ENCODE data around the gene MTX1. TPM values are rescaled to one million over a fixed set of nuclear protein-coding genes. Genes with fewer than 3 reads are reported as not detected.

MTX1 gene
- polyA plus RNA-seq, 1 of the 3 experiments (the other 2 are of a cell fraction), result 79.1 TPM

DNA sequence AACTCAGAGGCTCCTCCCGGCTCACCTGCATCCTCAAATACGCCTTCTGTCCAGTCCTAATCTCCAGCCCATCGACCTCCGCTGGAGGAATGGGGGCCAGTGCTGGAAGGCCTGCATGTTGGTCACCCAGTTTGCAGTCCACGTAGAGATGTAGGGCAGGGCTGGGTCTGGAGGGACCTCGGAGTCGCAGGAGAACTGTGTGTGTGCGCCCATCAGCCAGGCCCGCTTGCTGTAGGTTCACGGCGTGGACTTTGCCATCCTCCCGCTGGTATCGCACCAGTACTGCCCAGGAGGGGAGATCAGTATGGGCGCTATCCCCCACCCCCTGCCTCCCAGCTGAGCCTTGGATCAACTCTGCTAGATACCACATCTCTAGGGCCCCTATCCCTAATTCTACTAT, 3.5 kb upstream of the MTX1 start:
- Histone ChIP-seq H3F3A (replicated peaks; ENCODE audit: insufficient read depth) (peaks cover 35% of the 10 kb centered on the region), H3K9me2 (no peaks in the 10 kb centered on the region), H3K9me3 (no peaks in the 10 kb centered on the region), H3K4me1 (ENCODE audit: control insufficient read depth in 1 of 2, insufficient read depth in 2 of 2, low read depth in 1 of 2, low read length in 1 of 2) (peaks cover 0 to 27% of the 10 kb centered on the region in 2 experiments; a peak in 3 of 4 replicates), H3K27me3 (ENCODE audit: insufficient read depth) (no peaks in the 10 kb centered on the region), H4K20me1 (ENCODE audit: insufficient read depth) (no peaks in the 10 kb centered on the region), H3K4me3 (ENCODE audit: low read depth in 2 of 2, low read length in 1 of 2) (no peak overlapping the region), H3K27ac (ENCODE audit: low read depth in 2 of 2, low read length in 1 of 2) (no peak overlapping the region), H2AFZ (ENCODE audit: low read depth) (no peak overlapping the region), H3K4me2 (no peak overlapping the region), H3K9ac (no peak overlapping the region), H3K36me3 (replicated peaks in 1 of 2; ENCODE audit: control insufficient read depth in 1 of 2, insufficient read depth in 2 of 2, low read length in 1 of 2) (peaks cover 10 to 32% of the 10 kb centered on the region in 2 experiments), H3K79me2 (ENCODE audit: insufficient read depth) (peaks cover 25% of the 10 kb centered on the region)
- POLR2A ChIA-PET, result no interaction called here
- CTCF ChIA-PET, result interaction anchor here (0.7 to 5.0 kb wide), 6 partner anchors 10 to 114 kb away, joined by 3 to 80 read pairs (median 12); partner anchors contain the start of genes KRTCAP2 and TRIM46
- DNase-seq, result no peak
- TF ChIP-seq MXI1 (IDR thresholded peaks at IDR 0.05; ENCODE audit: low read depth, low read length) (no peak), RCOR1 (IDR thresholded peaks at IDR 0.05; ENCODE audit: low read length) (no peak), SMC3 (IDR thresholded peaks at IDR 0.05; ENCODE audit: low read depth, low read length) (no peak), FOXJ3 (CRISPR knock-in tag; IDR thresholded peaks at IDR 0.05) (no peak), CHD2 (IDR thresholded peaks at IDR 0.05; ENCODE audit: low read length, partially characterized antibody) (no peak), ELF1 (IDR thresholded peaks at IDR 0.05) (no peak), YY1 (IDR thresholded peaks at IDR 0.05; ENCODE audit: low read depth) (no peak), SIN3A (IDR thresholded peaks at IDR 0.05; ENCODE audit: borderline replicate concordance, low read depth, low read length) (no peak), TAF1 (IDR thresholded peaks at IDR 0.05; ENCODE audit: borderline replicate concordance, low read depth, low read length) (no peak), FOSL2 (IDR thresholded peaks at IDR 0.05; ENCODE audit: borderline replicate concordance, low read depth) (no peak), RFX5 (IDR thresholded peaks at IDR 0.05; ENCODE audit: low read length) (no peak), RXRA (IDR thresholded peaks at IDR 0.05; ENCODE audit: borderline replicate concordance, low read depth) (no peak)
- TF ChIP-seq, protein P1, sequence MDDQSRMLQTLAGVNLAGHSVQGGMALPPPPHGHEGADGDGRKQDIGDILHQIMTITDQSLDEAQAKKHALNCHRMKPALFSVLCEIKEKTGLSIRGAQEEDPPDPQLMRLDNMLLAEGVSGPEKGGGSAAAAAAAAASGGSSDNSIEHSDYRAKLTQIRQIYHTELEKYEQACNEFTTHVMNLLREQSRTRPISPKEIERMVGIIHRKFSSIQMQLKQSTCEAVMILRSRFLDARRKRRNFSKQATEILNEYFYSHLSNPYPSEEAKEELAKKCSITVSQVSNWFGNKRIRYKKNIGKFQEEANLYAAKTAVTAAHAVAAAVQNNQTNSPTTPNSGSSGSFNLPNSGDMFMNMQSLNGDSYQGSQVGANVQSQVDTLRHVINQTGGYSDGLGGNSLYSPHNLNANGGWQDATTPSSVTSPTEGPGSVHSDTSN (IDR thresholded peaks at IDR 0.05), result no peak
- TF ChIP-seq, protein P2, sequence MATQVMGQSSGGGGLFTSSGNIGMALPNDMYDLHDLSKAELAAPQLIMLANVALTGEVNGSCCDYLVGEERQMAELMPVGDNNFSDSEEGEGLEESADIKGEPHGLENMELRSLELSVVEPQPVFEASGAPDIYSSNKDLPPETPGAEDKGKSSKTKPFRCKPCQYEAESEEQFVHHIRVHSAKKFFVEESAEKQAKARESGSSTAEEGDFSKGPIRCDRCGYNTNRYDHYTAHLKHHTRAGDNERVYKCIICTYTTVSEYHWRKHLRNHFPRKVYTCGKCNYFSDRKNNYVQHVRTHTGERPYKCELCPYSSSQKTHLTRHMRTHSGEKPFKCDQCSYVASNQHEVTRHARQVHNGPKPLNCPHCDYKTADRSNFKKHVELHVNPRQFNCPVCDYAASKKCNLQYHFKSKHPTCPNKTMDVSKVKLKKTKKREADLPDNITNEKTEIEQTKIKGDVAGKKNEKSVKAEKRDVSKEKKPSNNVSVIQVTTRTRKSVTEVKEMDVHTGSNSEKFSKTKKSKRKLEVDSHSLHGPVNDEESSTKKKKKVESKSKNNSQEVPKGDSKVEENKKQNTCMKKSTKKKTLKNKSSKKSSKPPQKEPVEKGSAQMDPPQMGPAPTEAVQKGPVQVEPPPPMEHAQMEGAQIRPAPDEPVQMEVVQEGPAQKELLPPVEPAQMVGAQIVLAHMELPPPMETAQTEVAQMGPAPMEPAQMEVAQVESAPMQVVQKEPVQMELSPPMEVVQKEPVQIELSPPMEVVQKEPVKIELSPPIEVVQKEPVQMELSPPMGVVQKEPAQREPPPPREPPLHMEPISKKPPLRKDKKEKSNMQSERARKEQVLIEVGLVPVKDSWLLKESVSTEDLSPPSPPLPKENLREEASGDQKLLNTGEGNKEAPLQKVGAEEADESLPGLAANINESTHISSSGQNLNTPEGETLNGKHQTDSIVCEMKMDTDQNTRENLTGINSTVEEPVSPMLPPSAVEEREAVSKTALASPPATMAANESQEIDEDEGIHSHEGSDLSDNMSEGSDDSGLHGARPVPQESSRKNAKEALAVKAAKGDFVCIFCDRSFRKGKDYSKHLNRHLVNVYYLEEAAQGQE (IDR thresholded peaks at IDR 0.05; ENCODE audit: low read depth, low read length), result no peak
- TF ChIP-seq, protein P3, sequence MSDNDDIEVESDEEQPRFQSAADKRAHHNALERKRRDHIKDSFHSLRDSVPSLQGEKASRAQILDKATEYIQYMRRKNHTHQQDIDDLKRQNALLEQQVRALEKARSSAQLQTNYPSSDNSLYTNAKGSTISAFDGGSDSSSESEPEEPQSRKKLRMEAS (IDR thresholded peaks at IDR 0.05; ENCODE audit: low read depth), result no peak
- TF ChIP-seq, protein P4, sequence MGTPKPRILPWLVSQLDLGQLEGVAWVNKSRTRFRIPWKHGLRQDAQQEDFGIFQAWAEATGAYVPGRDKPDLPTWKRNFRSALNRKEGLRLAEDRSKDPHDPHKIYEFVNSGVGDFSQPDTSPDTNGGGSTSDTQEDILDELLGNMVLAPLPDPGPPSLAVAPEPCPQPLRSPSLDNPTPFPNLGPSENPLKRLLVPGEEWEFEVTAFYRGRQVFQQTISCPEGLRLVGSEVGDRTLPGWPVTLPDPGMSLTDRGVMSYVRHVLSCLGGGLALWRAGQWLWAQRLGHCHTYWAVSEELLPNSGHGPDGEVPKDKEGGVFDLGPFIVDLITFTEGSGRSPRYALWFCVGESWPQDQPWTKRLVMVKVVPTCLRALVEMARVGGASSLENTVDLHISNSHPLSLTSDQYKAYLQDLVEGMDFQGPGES (IDR thresholded peaks at IDR 0.05; ENCODE audit: low read depth, low read length), result no peak
- WGBS (ENCODE audit: low lambda C conversion rate), result 96% methylated on average over 14 of the region's 14 CpGs

Measured in SK-N-SH (cell line).